Stimulated activated CD4-positive, alpha-beta T cell treated with anti-CD3 and anti-CD28 coated beads, Interleukin-15, amount 100 ng/mL, for 48 hours (primary cell): ENCODE results near the gene MAD1L1.

ENCODE experiments used
- DNase-seq, 2 donors: peaks; one replicate each; pipeline ENCODE4 v3.0.0-alpha.2; 2020; ENCODE audit warnings: low read depth in 2 of 2

Gene MAD1L1

GRCh38 chr7:1897861-1898627 lies 334.7 kb downstream of the MAD1L1 start:
- DNase-seq, result no peak

GRCh38 chr7:1897076-1897860 lies 335.5 kb downstream of the MAD1L1 start:
- no peak for DNase-seq

- no peak for DNase-seq
Observed at GRCh38 chr7:1895664-1896515, 336.9 kb downstream of the MAD1L1 start.

GRCh38 chr7:1894906-1895663 lies 337.7 kb downstream of the MAD1L1 start:
- no peak for DNase-seq

- DNase-seq, result no peak
Observed at GRCh38 chr7:1894313-1894900, 338.3 kb downstream of the MAD1L1 start.

GRCh38 chr7:1893451-1893850 lies 339.3 kb downstream of the MAD1L1 start:
- DNase-seq, result no peak

- DNase-seq, result no peak
Observed at GRCh38 chr7:1893036-1893435, 339.7 kb downstream of the MAD1L1 start.

GRCh38 chr7:1892011-1892965 lies 340.5 kb downstream of the MAD1L1 start:
- DNase-seq, result no peak

- no peak for DNase-seq
Observed at GRCh38 chr7:1890289-1891235, 342.2 kb downstream of the MAD1L1 start.

- no peak for DNase-seq
Observed at GRCh38 chr7:1889556-1890181, 343.1 kb downstream of the MAD1L1 start.

GRCh38 chr7:1889091-1889490 lies 343.7 kb downstream of the MAD1L1 start:
- no peak for DNase-seq

GRCh38 chr7:1888425-1888824 lies 344.3 kb downstream of the MAD1L1 start:
- DNase-seq, result no peak

GRCh38 chr7:1887251-1887650 lies 345.5 kb downstream of the MAD1L1 start:
- no peak for DNase-seq

GRCh38 chr7:1886361-1887064 lies 346.2 kb downstream of the MAD1L1 start:
- DNase-seq, result no peak

GRCh38 chr7:1885465-1886226 lies 347.1 kb downstream of the MAD1L1 start:
- no peak for DNase-seq

- DNase-seq, result no peak
Observed at GRCh38 chr7:1884583-1885350, 348.0 kb downstream of the MAD1L1 start.
